ENCODE results near the gene PDILT. TPM values are rescaled to one million over a fixed set of nuclear protein-coding genes. Genes with fewer than 3 reads are reported as not detected.
"Not testable (repeated sequence)": the region's sequence is repeated elsewhere in the genome, so short reads cannot be mapped to it uniquely, and the experiment has no call there.

Gene PDILT
- total RNA-seq, 2 experiments from 2014 or later = not detected

GRCh38 chr16:20322696-20323095, 81.8 kb downstream of the PDILT start:
- CTCF ChIA-PET = interaction anchor here (1.4 kb wide), 1 partner anchor 63 kb away, joined by 3 read pairs; no protein-coding TSS in a partner anchor
- H3K27ac Mint-ChIP-seq = no peak overlapping the region

DNA sequence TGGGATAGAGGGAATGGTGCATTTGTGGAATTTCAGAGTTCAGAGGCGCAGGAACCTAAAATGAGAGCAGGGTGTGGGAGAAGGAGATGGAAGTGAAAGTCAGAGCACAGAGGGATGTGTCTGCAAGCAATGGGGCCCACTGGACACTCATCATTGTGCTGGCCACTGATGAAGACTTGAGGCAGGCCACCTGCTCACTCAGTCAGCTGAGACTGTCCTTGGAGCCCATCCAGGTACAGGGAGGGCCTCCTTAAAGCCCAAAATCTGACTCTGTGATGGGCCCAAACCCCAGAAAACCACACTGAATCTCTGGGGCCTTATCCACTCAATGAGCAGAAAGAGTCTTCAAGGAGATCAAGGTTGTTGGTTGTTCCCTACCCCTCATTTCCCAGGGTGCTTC, 82.9 kb downstream of the PDILT start:
- H3K4me3 Mint-ChIP-seq = no peak overlapping the region
- intact Hi-C loops (cut with micrococcal nuclease) = no loop called here
- TF ChIP-seq CTCF (IDR thresholded peaks at IDR 0.05) = no peak
- H3K27ac Mint-ChIP-seq = no peak overlapping the region
- ATAC-seq = no peak
- CTCF ChIA-PET = no interaction called here
- H3K4me1 Mint-ChIP-seq (ENCODE audit: low read depth) = no peaks in the 10 kb centered on the region
- POLR2A ChIA-PET = no interaction called here
- no peaks in the 10 kb centered on the region for H3K36me3 Mint-ChIP-seq (ENCODE audit: low read depth)
- H3K9me3 Mint-ChIP-seq = no peaks in the 10 kb centered on the region
- DNase-seq = no peak
- peaks cover under 1% of the 10 kb centered on the region for H3K27me3 Mint-ChIP-seq

More at GRCh38 chr16:20322696-20323095, 81.8 kb downstream of the PDILT start:
- intact Hi-C loops (cut with micrococcal nuclease) = no loop called here
- Mint-ChIP-seq H3K9me3 (no peaks in the 10 kb centered on the region), H3K36me3 (ENCODE audit: low read depth) (no peaks in the 10 kb centered on the region), H3K27me3 (no peaks in the 10 kb centered on the region), H3K4me1 (ENCODE audit: low read depth) (no peaks in the 10 kb centered on the region), H3K4me3 (no peak overlapping the region)
- TF ChIP-seq CTCF (IDR thresholded peaks at IDR 0.05) = no peak
- ATAC-seq (no peak), DNase-seq (no peak)
- POLR2A ChIA-PET = interaction anchor here (1.3 kb wide), 1 partner anchor 11 kb away, joined by 3 read pairs; no protein-coding TSS in a partner anchor

GRCh38 chr16:20321051-20321450, 83.5 kb downstream of the PDILT start:
- H3K27me3 Mint-ChIP-seq; H3K9me3 Mint-ChIP-seq; H3K4me1 Mint-ChIP-seq (ENCODE audit: low read depth); H3K27ac Mint-ChIP-seq; H3K4me3 Mint-ChIP-seq; intact Hi-C loops (cut with micrococcal nuclease); CTCF ChIA-PET; H3K36me3 Mint-ChIP-seq (ENCODE audit: low read depth); POLR2A ChIA-PET; DNase-seq; ATAC-seq: not testable (repeated sequence)

DNA sequence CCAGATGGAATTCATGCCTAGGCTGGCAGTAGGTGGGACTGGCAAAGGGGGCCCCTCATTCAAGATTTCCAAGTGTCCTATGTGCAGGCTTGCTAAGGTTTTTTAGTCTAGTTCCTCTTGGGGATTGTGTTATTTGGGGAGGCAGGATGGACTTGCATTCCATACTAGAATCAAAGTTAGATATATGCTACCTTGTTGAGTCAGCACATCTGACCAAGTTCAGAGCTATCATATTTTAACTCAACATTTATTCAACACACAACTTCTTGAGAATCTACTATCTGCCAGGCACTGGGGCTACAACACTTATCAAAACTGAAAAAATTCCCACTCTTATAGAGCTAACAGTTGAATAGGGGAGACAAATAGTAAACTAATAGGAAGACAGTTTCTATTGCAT, 83.9 kb downstream of the PDILT start:
- intact Hi-C loops (cut with micrococcal nuclease) = no loop called here
- TF ChIP-seq CTCF (IDR thresholded peaks at IDR 0.05) = no peak
- H3K4me3 Mint-ChIP-seq = no peak overlapping the region
- H3K4me1 Mint-ChIP-seq (ENCODE audit: low read depth) = no peaks in the 10 kb centered on the region
- DNase-seq (no peak), ATAC-seq (no peak)
- CTCF ChIA-PET = interaction anchor here (1.4 kb wide), 1 partner anchor 20 kb away, joined by 9 read pairs; no protein-coding TSS in a partner anchor
- POLR2A ChIA-PET = no interaction called here
- no peaks in the 10 kb centered on the region for H3K9me3 Mint-ChIP-seq
- peaks cover 1% of the 10 kb centered on the region for H3K27me3 Mint-ChIP-seq
- H3K27ac Mint-ChIP-seq = no peak overlapping the region
- no peaks in the 10 kb centered on the region for H3K36me3 Mint-ChIP-seq (ENCODE audit: low read depth)

GRCh38 chr16:20320178-20320577, 84.4 kb downstream of the PDILT start:
- H3K36me3 Mint-ChIP-seq (ENCODE audit: low read depth) = no peaks in the 10 kb centered on the region
- DNase-seq = no peak
- no peak overlapping the region for H3K4me3 Mint-ChIP-seq
- peaks cover 1% of the 10 kb centered on the region for H3K27me3 Mint-ChIP-seq
- no peaks in the 10 kb centered on the region for H3K9me3 Mint-ChIP-seq
- POLR2A ChIA-PET = no interaction called here
- no peak for ATAC-seq
- CTCF ChIA-PET = interaction anchor here (1.4 kb wide), 1 partner anchor 19 kb away, joined by 9 read pairs; no protein-coding TSS in a partner anchor
- H3K27ac Mint-ChIP-seq = no peak overlapping the region
- TF ChIP-seq CTCF (IDR thresholded peaks at IDR 0.05) = no peak
- no peaks in the 10 kb centered on the region for H3K4me1 Mint-ChIP-seq (ENCODE audit: low read depth)
- intact Hi-C loops (cut with micrococcal nuclease) = no loop called here

DNA sequence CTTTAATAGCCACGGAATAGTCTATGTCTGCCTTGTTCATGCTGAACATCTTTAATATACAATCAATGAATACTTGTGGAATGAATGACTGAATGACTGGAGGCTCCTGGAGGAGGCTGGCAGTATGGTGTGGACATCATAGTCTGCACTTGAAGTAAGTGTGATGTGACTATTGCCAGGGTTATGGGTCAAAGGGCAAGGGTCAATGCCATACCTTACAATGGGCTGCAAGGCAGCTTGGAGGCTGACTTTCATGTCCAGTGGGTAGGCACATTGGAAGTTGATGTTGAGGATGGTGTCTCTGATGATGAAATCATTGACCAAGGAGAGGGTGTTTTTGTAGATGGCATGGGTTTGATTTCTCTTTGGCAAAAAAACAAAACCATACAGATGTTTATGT, 85.1 kb downstream of the PDILT start:
- H3K4me1 Mint-ChIP-seq (ENCODE audit: low read depth) = no peaks in the 10 kb centered on the region
- no peak overlapping the region for H3K4me3 Mint-ChIP-seq
- intact Hi-C loops (cut with micrococcal nuclease) = no loop called here
- no peak overlapping the region for H3K27ac Mint-ChIP-seq
- TF ChIP-seq CTCF (IDR thresholded peaks at IDR 0.05) = no peak
- H3K36me3 Mint-ChIP-seq (ENCODE audit: low read depth) = no peaks in the 10 kb centered on the region
- H3K9me3 Mint-ChIP-seq = no peaks in the 10 kb centered on the region
- peaks cover 1% of the 10 kb centered on the region for H3K27me3 Mint-ChIP-seq
- DNase-seq = no peak
- POLR2A ChIA-PET = no interaction called here
- CTCF ChIA-PET = interaction anchor here (1.4 kb wide), 1 partner anchor 18 kb away, joined by 9 read pairs; no protein-coding TSS in a partner anchor
- no peak for ATAC-seq
